Bronchial epithelial cell (primary cell): ENCODE results near the gene GUCA2A. TPM values are rescaled to one million over a fixed set of nuclear protein-coding genes. Genes with fewer than 3 reads are reported as not detected.

Experiments
- DNase-seq: peaks from one replicate; pipeline ENCODE4 v3.0.0-alpha.2; 2010; ENCODE audit warnings: low read depth
- FAIRE-seq: peaks from 2 replicates; lab custom pipeline; 2011; peaks lifted over from hg19 to GRCh38; lab: Jason Lieb, UNC
- H3K27me3 ChIP-seq: 2 replicates; pipeline ENCODE4 v1.5.1; 2011; ENCODE audit warnings: low read length; ENCODE audit not compliant: control insufficient read depth, insufficient read depth
- H3K36me3 ChIP-seq: 2 replicates; pipeline ENCODE4 v1.5.1; 2011; ENCODE audit warnings: low read length; ENCODE audit not compliant: control insufficient read depth, insufficient read depth
- H3K4me3 ChIP-seq: 2 replicates; pipeline ENCODE4 v1.5.1; 2011; ENCODE audit warnings: mild to moderate bottlenecking, low read depth, low read length, control low read depth
- CTCF ChIP-seq: IDR thresholded peaks from 2 replicates; pipeline ENCODE4 v1.5.1; 2011; ENCODE audit warnings: mild to moderate bottlenecking, moderate library complexity, low read length, control low read depth, inconsistent platforms; ENCODE audit not compliant: insufficient read depth, severe bottlenecking
- total RNA-seq: library from RNA; depleted of rRNA; stranded (reverse); fragments of >200 nt; gene quantifications from 2 replicates; pipeline ENCODE4 v1.2.1, GENCODE V29; 2014

GUCA2A gene
- total RNA-seq, 1 donor from 2014 or later, result not detected

DNA sequence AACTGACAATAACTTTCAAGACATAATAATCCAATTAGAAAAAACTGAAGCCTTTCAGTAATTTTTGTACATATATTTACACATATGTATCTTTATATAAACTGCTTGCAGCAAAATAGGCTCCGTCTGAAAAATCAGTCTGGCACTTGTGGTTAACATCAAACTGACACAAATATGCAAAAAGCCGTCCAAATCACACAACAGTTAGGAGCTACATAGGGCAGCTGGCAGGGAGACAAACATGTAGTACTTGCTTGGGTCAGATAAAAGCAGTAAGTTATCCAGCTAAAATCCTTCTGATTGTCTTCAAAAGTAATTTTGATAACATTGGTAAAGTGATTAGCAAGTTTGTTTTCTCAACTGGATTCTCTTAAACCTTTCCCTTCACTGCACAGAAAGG lies 14.7 kb upstream of the GUCA2A start:
- Histone ChIP-seq H3K36me3 (no peaks in the 10 kb centered on the region), H3K4me3 (no peak overlapping the region), H3K27me3 (no peaks in the 10 kb centered on the region)
- TF ChIP-seq CTCF, result no peak
- FAIRE-seq, result no peak
- DNase-seq, result no peak

- no peak for TF ChIP-seq CTCF
- Histone ChIP-seq H3K36me3 (no peaks in the 10 kb centered on the region), H3K27me3 (no peaks in the 10 kb centered on the region), H3K4me3 (no peak overlapping the region)
- no peak for FAIRE-seq
- no peak for DNase-seq
Observed at GRCh38 chr1:42178249-42178648, 13.7 kb upstream of the GUCA2A start.

- Histone ChIP-seq H3K4me3 (no peak overlapping the region), H3K36me3 (no peaks in the 10 kb centered on the region), H3K27me3 (no peaks in the 10 kb centered on the region)
- DNase-seq, result peak; percentile 64
- TF ChIP-seq CTCF, result no peak
- FAIRE-seq, result no peak
Observed at GRCh38 chr1:42177541-42177981, 13.0 kb upstream of the GUCA2A start.

- no peak for FAIRE-seq
- TF ChIP-seq CTCF, result peak; percentile 82
- Histone ChIP-seq H3K4me3 (no peak overlapping the region), H3K36me3 (no peaks in the 10 kb centered on the region), H3K27me3 (no peaks in the 10 kb centered on the region)
- DNase-seq, result peak; percentile 65
Observed at GRCh38 chr1:42176902-42177519, 12.5 kb upstream of the GUCA2A start.

- no peak for TF ChIP-seq CTCF
- peak; percentile 78 for DNase-seq
- H3K4me3 ChIP-seq, result no peak overlapping the region
- no peaks in the 10 kb centered on the region for H3K27me3 ChIP-seq
- no peak for FAIRE-seq
- no peaks in the 10 kb centered on the region for H3K36me3 ChIP-seq
Observed at GRCh38 chr1:42175314-42176054, 10.9 kb upstream of the GUCA2A start.
